HepG2 (cell line): ENCODE measurements around the gene PIRT. TPM values are rescaled to one million over a fixed set of nuclear protein-coding genes. Genes with fewer than 3 reads are reported as not detected.

Experiments
- ATAC-seq: fragments of 200-7000 bp; cut with Tn5 transposase; 3 replicates; pipeline ENCODE4 v1.9.1; 2020; ENCODE audit warnings: mild to moderate bottlenecking, moderate library complexity
- BruUV-seq: library from RNA; stranded (reverse); fragments of 400-500 nt; replicated peaks from 2 replicates; lab custom pipeline; 2021; lab: Mats Ljungman, UMichigan
- CTCF ChIA-PET: fragments of 300-600 bp; formaldehyde crosslinking; extraction: SDS; loops from one replicate; lab custom pipeline; 2021; ENCODE audit warnings: low total read pairs, inconsistent platforms, low intra/inter-chr PET ratio; lab: Yijun Ruan, JAX
- POLR2A ChIA-PET: fragments of 350-600 bp; sonication (Branson Sonifier 250); formaldehyde crosslinking; loops from one replicate; lab custom pipeline; 2020; ENCODE audit warnings: antibody characterized with exemption, inconsistent platforms; lab: Yijun Ruan, JAX
- DNase-seq: peaks from one replicate; pipeline ENCODE4 v3.0.0-alpha.2; 2015; ENCODE audit warnings: low spot score
- FAIRE-seq: peaks from 3 replicates; lab custom pipeline; 2011; peaks lifted over from hg19 to GRCh38; lab: Jason Lieb, UNC
- H2AFZ ChIP-seq: one replicate; pipeline ENCODE4 v1.6.1; 2011; ENCODE audit warnings: low read length, inconsistent platforms
- H3K27ac ChIP-seq: fragments of 300-600 bp; 3 replicates; pipeline ENCODE4 v1.8.0; 2011; ENCODE audit warnings: mixed run types, mild to moderate bottlenecking, mixed read lengths, low read length, inconsistent platforms; ENCODE audit not compliant: insufficient read depth; ENCODE audit errors: extremely low read length
- H3K27me3 ChIP-seq, 2 experiments: fragments of 200-600 bp in 1 of 2; 2 replicates in 1 of 2; 3 replicates in 1 of 2; pipeline versions ENCODE4 v1.6.0 to v1.8.0; 2011; ENCODE audit warnings: low read length in 2 of 2, mild to moderate bottlenecking in 2 of 2, moderate library complexity in 2 of 2, inconsistent platforms in 1 of 2; ENCODE audit not compliant: insufficient read depth in 2 of 2, control insufficient read depth in 1 of 2
- H3K36me3 ChIP-seq, 2 experiments: fragments of 200-600 bp in 1 of 2; replicated peaks in 1 of 2; 2 replicates in 1 of 2; 3 replicates in 1 of 2; pipeline versions ENCODE4 v1.5.1 to v1.8.0; 2011; ENCODE audit warnings: low read length in 2 of 2, inconsistent platforms in 1 of 2; ENCODE audit not compliant: insufficient read depth in 2 of 2, control insufficient read depth in 1 of 2
- H3K4me1 ChIP-seq: 2 replicates; pipeline ENCODE4 v1.5.1; 2012; ENCODE audit warnings: low read length, inconsistent platforms; ENCODE audit not compliant: insufficient read depth
- H3K4me2 ChIP-seq: 2 replicates; pipeline ENCODE4 v1.6.0; 2011; ENCODE audit warnings: low read depth, low read length, inconsistent platforms
- H3K4me3 ChIP-seq, 3 experiments: fragments of 200-600 bp in 1 of 3; sonication (generic), shearing (Covaris generic) in 1 of 3; replicated peaks in 1 of 3; 2 replicates each; pipeline ENCODE4 v1.5.1; 2011 to 2016; ENCODE audit warnings: low read length in 3 of 3, inconsistent platforms in 2 of 3, low read depth in 2 of 3, mild to moderate bottlenecking in 2 of 3, control low read depth in 1 of 3, mixed read lengths in 1 of 3; ENCODE audit not compliant: insufficient read depth in 1 of 3
- H3K79me2 ChIP-seq: one replicate; pipeline ENCODE4 v1.6.1; 2011; ENCODE audit warnings: low read length, inconsistent platforms; ENCODE audit not compliant: insufficient read depth
- H3K9ac ChIP-seq: 2 replicates; pipeline ENCODE4 v1.6.0; 2011; ENCODE audit warnings: mild to moderate bottlenecking, low read depth, low read length, inconsistent platforms; ENCODE audit not compliant: insufficient read depth
- H3K9me3 ChIP-seq: 2 replicates; pipeline ENCODE4 v1.5.1; 2012; ENCODE audit warnings: mild to moderate bottlenecking, low read length
- H4K20me1 ChIP-seq: 2 replicates; pipeline ENCODE4 v1.6.0; 2011; ENCODE audit warnings: inconsistent platforms, mild to moderate bottlenecking, low read length, moderate library complexity; ENCODE audit not compliant: insufficient read depth
- CBX5 ChIP-seq: sonication (generic); formaldehyde crosslinking; IDR thresholded peaks from 2 replicates; pipeline ENCODE4 v1.4.0; 2020; ENCODE audit warnings: missing genetic modification reagents, borderline replicate concordance
- NCOA2 ChIP-seq: sonication (generic); formaldehyde crosslinking; IDR thresholded peaks from 2 replicates; pipeline ENCODE4 v1.8.0; 2022; ENCODE audit warnings: inconsistent platforms
- RFX1 ChIP-seq: fragments of 450-650 bp; IDR thresholded peaks from 2 replicates; pipeline ENCODE4 v1.6.1; 2017
- SMC3 ChIP-seq: IDR thresholded peaks from 2 replicates; pipeline ENCODE4 v1.6.1; 2011; ENCODE audit warnings: low read length, improper control_type of control experiment
- SRSF9 ChIP-seq: fragments of 200-400 bp; formaldehyde crosslinking; IDR thresholded peaks from 2 replicates; pipeline ENCODE4 v1.6.1; 2018; ENCODE audit warnings: borderline replicate concordance, mild to moderate bottlenecking, low read depth, low read length; ENCODE audit not compliant: insufficient read depth, poor library complexity, severe bottlenecking
- TCF7 ChIP-seq: sonication (generic); IDR thresholded peaks from 2 replicates; pipeline ENCODE4 v1.6.1; 2016; ENCODE audit warnings: antibody characterized with exemption, low read depth
- ZNF563 ChIP-seq: sonication (generic); formaldehyde crosslinking; IDR thresholded peaks from 2 replicates; pipeline ENCODE4 v1.8.0; 2022; ENCODE audit warnings: mild to moderate bottlenecking, moderate library complexity, missing genetic modification reagents
- ZSCAN12 ChIP-seq: sonication (generic); formaldehyde crosslinking; IDR thresholded peaks from 2 replicates; pipeline ENCODE4 v1.9.0; 2021; ENCODE audit warnings: mild to moderate bottlenecking, missing genetic modification reagents
- WGBS: methylation state at CpG from one replicate; pipeline ENCODE4 v1.1.6; 2017; ENCODE audit warnings: low lambda C conversion rate; 5-methylcytosine and 5-hydroxymethylcytosine counted together
- in situ Hi-C: cut with HindIII; loops from 2 replicates; pipeline ENCODE4 v1.10.0; 2017; ENCODE audit warnings: low pct_unique_long_range_greater_than_20kb; ENCODE audit not compliant: extremely low pct_ligation_motif_present
- intact Hi-C: fragments of 100-400 bp; cut with micrococcal nuclease; formaldehyde crosslinking; loops from one replicate; pipeline ENCODE4 v1.10.0; 2022; ENCODE audit not compliant: unreplicated experiment
- polyA plus RNA-seq, 8 experiments: library from polyadenylated mRNA; depleted of rRNA in 3 of 8; stranded (reverse) in 7 of 8; unstranded in 1 of 8; fragments of >200 nt; fragmentation: Illumina TruSeq in 4 of 8; extraction: Trizol in 4 of 8; gene quantifications; 2 replicates each; pipeline versions ENCODE4 v1.2.1 to v1.2.3, GENCODE V29; 2011 to 2016; ENCODE audit warnings: low read depth in 4 of 8, missing spikeins in 1 of 8, mixed read lengths in 1 of 8; ENCODE audit not compliant: insufficient read depth in 1 of 8
- total RNA-seq, 5 experiments: library from RNA; depleted of rRNA; stranded (reverse); fragments of >200 nt; fragmentation: Illumina TruSeq; extraction: Trizol; gene quantifications; 2 replicates each; pipeline ENCODE4 v1.2.3, GENCODE V29; 2016; ENCODE audit warnings: low read depth in 1 of 5
- TF ChIP-seq, protein P1 (sequence below): sonication (generic); formaldehyde crosslinking; conservative IDR thresholded peaks from 2 replicates; pipeline ENCODE4 v1.8.0; 2022; ENCODE audit warnings: low read depth, missing genetic modification reagents

PIRT gene
- total and polyA plus RNA-seq, 2 of the 13 experiments (the other 11 are each of a cell fraction or from before 2014, with no cell fraction given): not detected

DNA sequence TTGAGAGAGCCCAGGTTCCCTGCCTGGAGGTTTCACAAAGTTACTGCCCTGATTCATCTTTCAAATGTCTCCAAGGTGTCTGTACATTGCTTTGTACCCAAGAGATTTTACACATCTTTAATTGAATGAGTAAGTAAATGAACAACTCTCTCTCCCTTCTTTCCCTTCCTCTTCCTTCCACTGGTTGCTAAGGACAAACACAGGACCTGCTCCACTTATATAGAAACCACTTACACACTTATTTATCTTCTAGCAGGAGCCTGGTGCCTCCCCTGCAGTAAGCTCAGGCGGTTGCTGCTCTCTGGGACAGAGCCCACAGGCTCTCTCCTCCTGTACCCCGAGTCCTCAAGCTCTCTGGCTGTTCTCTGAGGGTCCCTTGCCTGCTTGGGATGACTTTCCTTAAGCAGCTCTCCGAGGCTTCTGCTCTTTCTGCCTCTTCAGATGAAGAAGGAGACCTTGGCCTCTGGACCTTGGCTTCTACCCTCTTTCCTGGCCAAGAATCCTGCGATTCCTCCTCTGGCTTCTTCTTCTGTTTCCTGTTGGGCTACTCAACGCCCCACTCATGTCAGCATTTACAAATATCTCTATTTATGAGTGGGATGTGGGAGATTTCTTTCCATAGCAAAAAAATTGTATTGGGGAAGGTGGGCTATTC, 9.9 kb downstream of the PIRT start:
- DNase-seq: no peak
- H3K4me3 ChIP-seq: no peak overlapping the region
- no peak overlapping the region for H3K27ac ChIP-seq
- 1% methylated on average over 5 of the region's 5 CpGs for WGBS
- ATAC-seq: no peak
- H3K27me3 ChIP-seq: no peaks in the 10 kb centered on the region; a peak in 1 of 5 replicates
- POLR2A ChIA-PET: no interaction called here
- in situ Hi-C loops: no loop called here
- no peaks in the 10 kb centered on the region for H3K4me1 ChIP-seq
- no peak overlapping the region for H2AFZ ChIP-seq
- no TSS peak for BruUV-seq
- H4K20me1 ChIP-seq: no peaks in the 10 kb centered on the region
- H3K9me3 ChIP-seq: no peaks in the 10 kb centered on the region
- intact Hi-C loops: no loop called here
- no peaks in the 10 kb centered on the region for H3K79me2 ChIP-seq
- H3K9ac ChIP-seq: no peak overlapping the region
- no peak overlapping the region for H3K4me2 ChIP-seq
- CTCF ChIA-PET: no interaction called here
- TF ChIP-seq RFX1: no peak
- no peak for TF ChIP-seq ZNF563 (CRISPR knock-in tag)
- TF ChIP-seq CBX5: no peak
- TF ChIP-seq TCF7: no peak
- TF ChIP-seq ZSCAN12 (CRISPR knock-in tag): no peak
- no peak for TF ChIP-seq NCOA2 (CRISPR knock-in tag)
- no peak for TF ChIP-seq SRSF9
- TF ChIP-seq, all 625 proteins: peak for 0
- no peak for FAIRE-seq
- no peaks in the 10 kb centered on the region for H3K36me3 ChIP-seq

DNA sequence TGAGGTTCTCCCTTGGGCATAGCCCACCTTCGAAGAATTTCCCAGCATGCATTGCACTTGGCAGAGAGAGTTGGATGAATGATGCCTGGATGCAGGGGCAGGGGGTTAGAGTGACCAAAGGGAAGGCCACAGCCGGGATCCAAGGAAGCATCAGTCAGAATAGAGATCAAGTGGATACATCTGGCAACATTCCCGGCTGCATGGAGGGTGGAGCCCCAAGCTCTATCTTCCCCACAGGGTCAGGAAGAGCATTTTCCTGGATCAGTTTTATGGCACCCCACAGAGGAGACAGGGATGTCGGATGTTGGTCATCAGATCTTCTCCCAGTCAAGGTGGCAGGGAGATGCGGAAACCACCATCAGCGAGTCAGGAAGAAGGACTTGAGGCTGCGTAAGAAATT, 13.0 kb downstream of the PIRT start:
- Histone ChIP-seq H3K79me2 (no peaks in the 10 kb centered on the region), H3K36me3 (no peaks in the 10 kb centered on the region), H2AFZ (no peak overlapping the region), H3K4me1 (no peaks in the 10 kb centered on the region), H3K4me2 (no peak overlapping the region), H3K9me3 (no peaks in the 10 kb centered on the region), H3K27ac (no peak overlapping the region), H3K9ac (no peak overlapping the region), H3K4me3 (no peak overlapping the region), H4K20me1 (no peaks in the 10 kb centered on the region), H3K27me3 (no peaks in the 10 kb centered on the region; a peak in 1 of 5 replicates)
- ATAC-seq (no peak), FAIRE-seq (no peak), DNase-seq (no peak)
- ChIA-PET CTCF (no interaction called here), POLR2A (no interaction called here)
- in situ Hi-C loops: no loop called here
- 41% methylated on average over 7 of the region's 7 CpGs for WGBS
- TF ChIP-seq, protein P1, sequence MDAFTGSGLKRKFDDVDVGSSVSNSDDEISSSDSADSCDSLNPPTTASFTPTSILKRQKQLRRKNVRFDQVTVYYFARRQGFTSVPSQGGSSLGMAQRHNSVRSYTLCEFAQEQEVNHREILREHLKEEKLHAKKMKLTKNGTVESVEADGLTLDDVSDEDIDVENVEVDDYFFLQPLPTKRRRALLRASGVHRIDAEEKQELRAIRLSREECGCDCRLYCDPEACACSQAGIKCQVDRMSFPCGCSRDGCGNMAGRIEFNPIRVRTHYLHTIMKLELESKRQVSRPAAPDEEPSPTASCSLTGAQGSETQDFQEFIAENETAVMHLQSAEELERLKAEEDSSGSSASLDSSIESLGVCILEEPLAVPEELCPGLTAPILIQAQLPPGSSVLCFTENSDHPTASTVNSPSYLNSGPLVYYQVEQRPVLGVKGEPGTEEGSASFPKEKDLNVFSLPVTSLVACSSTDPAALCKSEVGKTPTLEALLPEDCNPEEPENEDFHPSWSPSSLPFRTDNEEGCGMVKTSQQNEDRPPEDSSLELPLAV (CRISPR knock-in tag): no peak
- no peak for TF ChIP-seq SMC3
- no TSS peak for BruUV-seq
- intact Hi-C loops: no loop called here
